ENCODE measurements around the gene RB1. TPM values are rescaled to one million over a fixed set of nuclear protein-coding genes. Genes with fewer than 3 reads are reported as not detected.
A peak's percentile ranks its signal among the peaks of the same experiment; 100 is the strongest.

RB1 gene
- total RNA-seq, 1 donor from 2014 or later = 48.0 TPM

- Mint-ChIP-seq H3K4me1 (peaks cover 19% of the 10 kb centered on the region), H3K36me3 (ENCODE audit: low read depth) (peaks cover 26% of the 10 kb centered on the region), H3K27ac (ENCODE audit: unreplicated experiment) (no peak overlapping the region), H3K27me3 (ENCODE audit: low read depth) (no peaks in the 10 kb centered on the region), H3K4me3 (no peak overlapping the region), H3K9me3 (peaks cover 3% of the 10 kb centered on the region)
- no peak for DNase-seq (ENCODE audit: low read depth, low spot score)
- TF ChIP-seq, protein P1, sequence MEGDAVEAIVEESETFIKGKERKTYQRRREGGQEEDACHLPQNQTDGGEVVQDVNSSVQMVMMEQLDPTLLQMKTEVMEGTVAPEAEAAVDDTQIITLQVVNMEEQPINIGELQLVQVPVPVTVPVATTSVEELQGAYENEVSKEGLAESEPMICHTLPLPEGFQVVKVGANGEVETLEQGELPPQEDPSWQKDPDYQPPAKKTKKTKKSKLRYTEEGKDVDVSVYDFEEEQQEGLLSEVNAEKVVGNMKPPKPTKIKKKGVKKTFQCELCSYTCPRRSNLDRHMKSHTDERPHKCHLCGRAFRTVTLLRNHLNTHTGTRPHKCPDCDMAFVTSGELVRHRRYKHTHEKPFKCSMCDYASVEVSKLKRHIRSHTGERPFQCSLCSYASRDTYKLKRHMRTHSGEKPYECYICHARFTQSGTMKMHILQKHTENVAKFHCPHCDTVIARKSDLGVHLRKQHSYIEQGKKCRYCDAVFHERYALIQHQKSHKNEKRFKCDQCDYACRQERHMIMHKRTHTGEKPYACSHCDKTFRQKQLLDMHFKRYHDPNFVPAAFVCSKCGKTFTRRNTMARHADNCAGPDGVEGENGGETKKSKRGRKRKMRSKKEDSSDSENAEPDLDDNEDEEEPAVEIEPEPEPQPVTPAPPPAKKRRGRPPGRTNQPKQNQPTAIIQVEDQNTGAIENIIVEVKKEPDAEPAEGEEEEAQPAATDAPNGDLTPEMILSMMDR (conservative IDR thresholded peaks at IDR 0.05) = no peak
Observed at GRCh38 chr13:48485432-48485831, 181.9 kb downstream of the RB1 start.

DNA sequence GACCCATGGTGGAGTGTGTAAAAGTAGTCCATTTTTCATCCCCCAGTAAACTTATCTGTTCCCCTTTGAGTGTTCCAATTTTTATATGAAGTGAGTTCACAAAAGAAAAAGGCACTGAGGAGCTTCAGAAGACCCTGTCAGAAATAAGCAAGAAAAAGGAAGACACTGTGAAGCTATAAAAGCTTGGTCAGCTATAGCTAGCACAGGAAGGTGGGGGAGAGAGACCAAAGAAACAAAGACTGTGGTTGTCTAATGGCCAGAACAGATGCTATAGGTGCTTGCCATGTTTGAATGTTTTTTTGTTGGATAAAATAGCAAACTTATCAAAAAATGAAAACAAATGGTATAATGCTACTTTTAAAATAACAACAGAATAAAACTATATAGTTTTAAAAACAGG, 182.8 kb downstream of the RB1 start:
- Mint-ChIP-seq H3K27ac (ENCODE audit: unreplicated experiment) (no peak overlapping the region), H3K9me3 (peaks cover 3% of the 10 kb centered on the region)
- TF ChIP-seq, protein P1 (conservative IDR thresholded peaks at IDR 0.05) = no peak

GRCh38 chr13:48486836-48487235, 183.3 kb downstream of the RB1 start:
- peaks cover 19% of the 10 kb centered on the region for H3K4me1 Mint-ChIP-seq
- TF ChIP-seq, protein P1 (conservative IDR thresholded peaks at IDR 0.05) = no peak
- peaks cover 26% of the 10 kb centered on the region for H3K36me3 Mint-ChIP-seq (ENCODE audit: low read depth)
- peaks cover 3% of the 10 kb centered on the region for H3K9me3 Mint-ChIP-seq
- peak overlapping the region; percentile 31 for H3K27ac Mint-ChIP-seq (ENCODE audit: unreplicated experiment)
- no peak overlapping the region for H3K4me3 Mint-ChIP-seq
- DNase-seq (ENCODE audit: low read depth, low spot score) = no peak
- no peaks in the 10 kb centered on the region for H3K27me3 Mint-ChIP-seq (ENCODE audit: low read depth)

More for the DNA sequence above, 182.8 kb downstream of the RB1 start:
- no peak for DNase-seq (ENCODE audit: low read depth, low spot score)
- Mint-ChIP-seq H3K27me3 (ENCODE audit: low read depth) (no peaks in the 10 kb centered on the region), H3K4me3 (no peak overlapping the region), H3K4me1 (peaks cover 19% of the 10 kb centered on the region), H3K36me3 (ENCODE audit: low read depth) (peaks cover 26% of the 10 kb centered on the region)

DNA sequence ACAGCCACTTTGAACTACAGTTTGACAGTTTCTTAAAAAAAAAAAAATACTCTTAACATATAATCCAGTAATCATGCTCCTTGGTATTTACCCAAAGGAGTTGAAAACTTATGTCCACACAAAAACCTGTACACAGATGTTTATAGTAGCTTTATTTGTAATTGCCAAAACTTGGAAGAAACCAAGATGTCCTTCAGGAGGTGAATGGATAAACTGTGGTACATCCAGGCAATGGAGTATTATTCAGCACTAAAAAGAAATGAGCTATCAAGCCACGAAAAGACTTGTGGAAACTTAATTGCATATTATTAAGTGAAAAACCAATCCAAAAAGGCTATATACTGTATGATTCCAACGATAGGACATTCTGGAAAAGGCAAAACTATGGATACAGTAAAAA, 184.4 kb downstream of the RB1 start:
- no peak for DNase-seq (ENCODE audit: low read depth, low spot score)

GRCh38 chr13:48488995-48489394, 185.4 kb downstream of the RB1 start:
- Mint-ChIP-seq H3K27me3 (ENCODE audit: low read depth) (no peaks in the 10 kb centered on the region), H3K36me3 (ENCODE audit: low read depth) (peaks cover 19% of the 10 kb centered on the region), H3K27ac (ENCODE audit: unreplicated experiment) (no peak overlapping the region), H3K4me3 (no peak overlapping the region), H3K9me3 (peaks cover 3% of the 10 kb centered on the region), H3K4me1 (peaks cover 10% of the 10 kb centered on the region)
- TF ChIP-seq, protein P1 (conservative IDR thresholded peaks at IDR 0.05) = no peak
- no peak for DNase-seq (ENCODE audit: low read depth, low spot score)

More for the DNA sequence above, 184.4 kb downstream of the RB1 start:
- Mint-ChIP-seq H3K4me1 (peaks cover 11% of the 10 kb centered on the region), H3K9me3 (peaks cover 3% of the 10 kb centered on the region), H3K27ac (ENCODE audit: unreplicated experiment) (no peak overlapping the region), H3K4me3 (no peak overlapping the region), H3K27me3 (ENCODE audit: low read depth) (no peaks in the 10 kb centered on the region), H3K36me3 (ENCODE audit: low read depth) (peaks cover 23% of the 10 kb centered on the region)
- TF ChIP-seq, protein P1 (conservative IDR thresholded peaks at IDR 0.05) = no peak

GRCh38 chr13:48489666-48490065, 186.1 kb downstream of the RB1 start:
- no peak overlapping the region for H3K4me3 Mint-ChIP-seq
- no peaks in the 10 kb centered on the region for H3K27me3 Mint-ChIP-seq (ENCODE audit: low read depth)
- H3K36me3 Mint-ChIP-seq (ENCODE audit: low read depth) = peaks cover 19% of the 10 kb centered on the region
- no peak for DNase-seq (ENCODE audit: low read depth, low spot score)
- no peak overlapping the region for H3K27ac Mint-ChIP-seq (ENCODE audit: unreplicated experiment)
- TF ChIP-seq, protein P1 (conservative IDR thresholded peaks at IDR 0.05) = no peak
- peaks cover 10% of the 10 kb centered on the region for H3K4me1 Mint-ChIP-seq
- peaks cover 3% of the 10 kb centered on the region for H3K9me3 Mint-ChIP-seq
